PC-3 (cell line): ENCODE measurements around the gene CTNNA2.

ENCODE experiments used
- EZH2phosphoT487 ChIP-seq: fragments of 300-600 bp; sonication (generic); IDR thresholded peaks from 2 replicates; pipeline ENCODE4 v1.6.1; 2018; ENCODE audit warnings: mild to moderate bottlenecking, antibody characterized with exemption, low read length, borderline replicate concordance
- TF ChIP-seq, protein P1 (sequence below): fragments of 300-600 bp; sonication (generic); conservative IDR thresholded peaks from 2 replicates; pipeline ENCODE4 v1.5.1; 2017; ENCODE audit warnings: antibody characterized with exemption, low read depth, mild to moderate bottlenecking, low read length

DNA sequence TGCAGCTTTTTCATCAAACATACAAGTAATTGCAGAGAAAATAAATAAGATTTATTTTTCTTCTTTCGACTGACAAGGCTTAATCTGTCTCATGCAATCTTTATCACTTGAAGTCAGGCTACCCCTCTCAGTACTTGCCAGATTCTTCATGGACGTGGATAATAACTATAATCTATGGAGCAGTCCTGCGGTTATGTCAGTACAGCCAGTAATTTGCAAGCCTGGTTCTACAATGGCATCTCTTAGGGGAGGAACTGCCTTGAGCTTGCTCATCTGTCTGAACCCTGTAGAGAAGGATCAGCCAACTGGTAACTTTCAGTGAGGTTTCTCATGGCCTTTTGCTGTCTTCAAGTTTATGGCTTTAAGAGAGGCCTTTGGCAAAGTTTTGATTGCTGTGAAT, 827.2 kb downstream of the CTNNA2 start:
- TF ChIP-seq, protein P1, sequence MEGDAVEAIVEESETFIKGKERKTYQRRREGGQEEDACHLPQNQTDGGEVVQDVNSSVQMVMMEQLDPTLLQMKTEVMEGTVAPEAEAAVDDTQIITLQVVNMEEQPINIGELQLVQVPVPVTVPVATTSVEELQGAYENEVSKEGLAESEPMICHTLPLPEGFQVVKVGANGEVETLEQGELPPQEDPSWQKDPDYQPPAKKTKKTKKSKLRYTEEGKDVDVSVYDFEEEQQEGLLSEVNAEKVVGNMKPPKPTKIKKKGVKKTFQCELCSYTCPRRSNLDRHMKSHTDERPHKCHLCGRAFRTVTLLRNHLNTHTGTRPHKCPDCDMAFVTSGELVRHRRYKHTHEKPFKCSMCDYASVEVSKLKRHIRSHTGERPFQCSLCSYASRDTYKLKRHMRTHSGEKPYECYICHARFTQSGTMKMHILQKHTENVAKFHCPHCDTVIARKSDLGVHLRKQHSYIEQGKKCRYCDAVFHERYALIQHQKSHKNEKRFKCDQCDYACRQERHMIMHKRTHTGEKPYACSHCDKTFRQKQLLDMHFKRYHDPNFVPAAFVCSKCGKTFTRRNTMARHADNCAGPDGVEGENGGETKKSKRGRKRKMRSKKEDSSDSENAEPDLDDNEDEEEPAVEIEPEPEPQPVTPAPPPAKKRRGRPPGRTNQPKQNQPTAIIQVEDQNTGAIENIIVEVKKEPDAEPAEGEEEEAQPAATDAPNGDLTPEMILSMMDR = no peak
- TF ChIP-seq EZH2phosphoT487 = no peak
